Stimulated activated CD4-positive, alpha-beta T cell treated with anti-CD3 and anti-CD28 coated beads, Interleukin-12 subunit alpha, Interleukin-12 subunit beta, amount 100 ng/mL, for 24 hours (primary cell): ENCODE results near the gene SETD6.

Experiments used
- DNase-seq, 2 experiments: peaks; one replicate each; pipeline ENCODE4 v3.0.0-alpha.2; 2020; ENCODE audit warnings: low read depth in 2 of 2

Gene SETD6

DNA sequence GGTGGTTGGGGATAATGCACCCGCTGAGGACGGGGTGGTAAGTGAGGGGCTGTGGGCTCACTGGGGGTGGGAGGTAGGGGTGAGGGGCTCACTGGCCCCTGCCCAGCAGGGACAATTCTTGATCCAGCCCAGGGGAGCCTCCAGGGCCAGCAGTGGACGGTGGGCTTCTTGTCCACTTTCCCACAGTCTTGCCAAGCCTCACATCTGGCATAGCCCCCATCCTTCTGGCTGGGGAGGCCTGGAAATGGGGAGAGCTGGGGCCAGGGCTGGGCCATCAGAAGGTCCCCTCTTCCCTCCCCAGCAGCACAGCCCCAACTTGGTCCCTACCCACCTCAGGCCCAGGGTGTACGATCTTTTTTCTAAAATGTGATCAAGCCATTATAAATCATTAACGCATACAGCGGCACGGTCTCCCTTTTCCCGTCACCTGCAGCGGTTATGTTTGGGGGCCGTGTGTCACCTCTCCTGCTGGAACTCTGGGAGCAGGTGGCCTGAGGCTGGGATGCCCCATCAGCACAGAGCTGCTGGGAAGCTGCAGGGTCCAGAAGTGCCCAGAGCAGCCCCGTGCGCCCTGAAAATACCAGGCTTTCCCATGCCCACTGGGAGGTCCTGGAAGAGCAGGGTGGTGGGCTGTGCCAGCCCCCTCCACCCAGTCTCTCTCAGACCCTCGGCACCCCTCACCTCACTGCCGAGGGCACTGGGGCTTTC, 7.2 kb upstream of the SETD6 start:
- DNase-seq = no peak

DNA sequence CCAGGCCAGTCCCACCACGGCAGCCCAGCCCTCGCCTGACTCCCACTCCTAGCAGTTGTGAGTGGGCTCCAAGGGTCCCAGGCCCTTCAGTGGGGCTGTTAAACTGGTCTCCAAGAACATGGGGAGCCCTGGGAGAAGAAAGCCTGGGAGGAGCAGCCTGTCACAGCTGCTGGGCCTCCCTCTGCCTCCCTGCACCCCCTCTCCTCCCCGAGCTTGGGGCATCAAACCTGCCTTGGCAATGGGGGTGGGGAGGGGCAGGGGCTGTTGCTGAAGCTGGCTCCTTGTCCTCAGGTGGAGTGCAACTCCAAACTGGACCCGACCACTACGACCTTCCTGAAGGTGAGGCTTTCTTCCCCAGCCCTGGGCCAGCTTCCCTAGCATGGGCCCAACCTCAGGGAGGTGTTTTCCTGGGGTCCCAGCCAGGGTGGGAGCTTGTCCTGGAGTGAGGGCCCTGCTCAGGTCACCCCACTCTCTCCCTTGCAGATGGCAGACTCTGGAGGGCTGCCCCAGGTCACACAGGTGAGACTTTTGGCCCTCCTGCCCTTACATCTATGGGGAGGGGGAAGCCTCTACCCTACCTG, 6.6 kb upstream of the SETD6 start:
- no peak for DNase-seq

DNA sequence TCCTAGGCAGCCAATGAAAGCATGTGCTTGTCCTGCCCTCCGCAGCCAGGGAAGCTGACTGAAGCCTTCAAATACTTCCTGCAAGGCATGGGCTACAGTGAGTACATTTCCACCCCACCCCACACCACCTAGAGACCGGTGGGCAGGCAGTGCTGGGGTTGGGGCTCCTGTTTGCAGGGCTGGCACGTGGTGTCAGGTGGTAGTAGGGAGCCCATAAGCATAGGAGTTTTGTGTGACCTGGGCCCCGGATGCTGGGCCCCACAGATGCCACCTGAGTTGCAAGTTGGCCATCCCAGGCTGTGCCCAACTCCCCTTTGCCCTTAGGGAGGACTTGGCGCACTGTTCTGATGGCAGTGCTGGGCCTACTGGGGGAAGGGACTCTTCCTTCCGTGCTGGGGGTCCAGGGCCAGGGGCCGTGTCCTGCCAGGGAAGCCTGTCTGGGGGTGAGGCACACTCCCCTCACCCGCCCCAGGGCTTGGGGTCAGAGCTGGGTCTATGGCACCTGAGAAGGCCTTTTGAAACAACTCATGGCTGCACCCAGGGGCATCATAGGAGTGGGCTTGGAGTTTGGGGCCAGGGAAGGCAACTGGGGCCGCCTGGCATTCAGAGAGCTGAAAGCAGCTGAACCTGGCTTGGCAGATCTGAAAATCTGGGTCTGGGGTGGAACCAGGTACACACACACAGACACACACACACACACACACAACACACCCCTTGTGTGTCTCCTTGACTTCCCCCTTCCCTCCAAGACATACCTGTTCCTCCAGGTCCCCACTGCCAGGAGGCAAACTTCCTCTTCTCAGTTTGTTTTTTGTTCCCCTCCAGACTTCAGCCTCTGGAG, 5.8 kb upstream of the SETD6 start:
- DNase-seq = no peak

DNA sequence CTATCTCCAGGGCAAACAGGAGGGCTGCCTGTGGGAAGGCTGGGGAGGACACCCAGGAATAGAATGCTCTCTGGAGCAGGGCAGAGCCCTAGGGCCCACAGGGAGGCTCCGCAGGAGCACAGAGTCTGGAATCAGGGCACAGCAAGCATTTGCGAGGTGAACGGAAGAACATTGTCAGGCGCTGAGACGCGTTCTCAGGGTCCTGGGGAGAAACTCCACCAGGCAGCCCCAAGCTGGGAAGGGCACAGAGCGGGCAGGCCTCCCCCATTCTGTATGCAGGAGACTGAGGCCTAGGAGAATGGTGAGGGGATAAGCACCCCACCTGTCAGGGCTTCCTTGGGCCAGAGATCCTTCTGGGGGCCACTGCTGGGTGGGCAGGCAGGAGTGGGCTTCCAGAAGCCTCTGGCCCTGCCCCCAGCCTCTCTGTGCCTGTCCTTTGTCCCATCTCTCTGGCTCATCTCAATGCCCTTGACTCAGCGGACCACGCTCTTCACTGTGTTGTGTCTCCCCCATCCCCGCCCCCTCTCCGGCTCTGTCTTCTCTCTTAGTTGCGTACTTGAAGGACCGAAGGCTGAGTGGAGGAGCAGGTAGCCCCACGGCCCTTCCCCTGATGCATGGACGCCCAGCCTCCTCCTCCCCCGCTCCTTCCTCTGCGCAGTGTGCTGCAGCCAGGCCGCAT, 5.1 kb upstream of the SETD6 start:
- DNase-seq = no peak

DNA sequence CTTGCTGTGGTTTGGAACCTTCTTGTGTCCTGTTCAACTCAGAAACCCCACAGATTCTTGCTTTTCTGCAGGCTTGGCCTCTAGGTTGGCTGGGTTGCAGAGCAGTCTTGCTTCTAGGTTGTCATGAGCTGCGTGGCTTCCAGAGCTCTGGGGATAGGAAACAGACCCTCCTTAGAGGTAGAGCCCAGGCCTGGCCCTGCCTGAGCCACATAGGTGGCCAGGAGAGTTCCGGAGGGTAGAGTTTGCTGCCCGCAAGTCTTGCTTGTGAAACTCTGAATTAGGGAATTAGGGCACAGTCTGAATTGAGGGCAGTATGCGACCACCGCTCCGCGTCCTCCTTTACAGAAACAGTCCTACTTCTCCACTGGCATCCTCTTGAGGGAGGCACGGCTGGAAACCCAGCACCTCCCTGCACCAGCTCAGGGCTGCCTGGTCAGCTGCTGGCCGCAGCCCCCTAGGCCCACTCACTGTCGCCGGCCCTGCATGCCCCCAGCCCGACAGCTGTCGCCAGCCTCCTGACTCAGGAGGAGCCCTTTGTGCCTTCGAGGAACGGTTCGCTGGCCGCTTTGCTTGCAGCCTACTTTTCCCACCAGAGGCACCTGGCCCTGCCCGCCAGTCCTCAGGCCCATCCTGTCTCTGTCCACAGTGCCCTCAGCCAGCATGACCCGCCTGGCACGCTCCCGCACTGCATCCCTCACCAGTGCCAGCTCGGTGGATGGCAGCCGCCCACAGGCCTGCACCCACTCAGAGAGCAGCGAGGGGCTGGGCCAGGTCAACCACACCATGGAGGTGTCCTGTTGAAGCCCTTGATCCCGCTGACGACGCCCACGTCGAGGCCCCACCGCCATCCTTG, 4.3 kb upstream of the SETD6 start:
- no peak for DNase-seq

DNA sequence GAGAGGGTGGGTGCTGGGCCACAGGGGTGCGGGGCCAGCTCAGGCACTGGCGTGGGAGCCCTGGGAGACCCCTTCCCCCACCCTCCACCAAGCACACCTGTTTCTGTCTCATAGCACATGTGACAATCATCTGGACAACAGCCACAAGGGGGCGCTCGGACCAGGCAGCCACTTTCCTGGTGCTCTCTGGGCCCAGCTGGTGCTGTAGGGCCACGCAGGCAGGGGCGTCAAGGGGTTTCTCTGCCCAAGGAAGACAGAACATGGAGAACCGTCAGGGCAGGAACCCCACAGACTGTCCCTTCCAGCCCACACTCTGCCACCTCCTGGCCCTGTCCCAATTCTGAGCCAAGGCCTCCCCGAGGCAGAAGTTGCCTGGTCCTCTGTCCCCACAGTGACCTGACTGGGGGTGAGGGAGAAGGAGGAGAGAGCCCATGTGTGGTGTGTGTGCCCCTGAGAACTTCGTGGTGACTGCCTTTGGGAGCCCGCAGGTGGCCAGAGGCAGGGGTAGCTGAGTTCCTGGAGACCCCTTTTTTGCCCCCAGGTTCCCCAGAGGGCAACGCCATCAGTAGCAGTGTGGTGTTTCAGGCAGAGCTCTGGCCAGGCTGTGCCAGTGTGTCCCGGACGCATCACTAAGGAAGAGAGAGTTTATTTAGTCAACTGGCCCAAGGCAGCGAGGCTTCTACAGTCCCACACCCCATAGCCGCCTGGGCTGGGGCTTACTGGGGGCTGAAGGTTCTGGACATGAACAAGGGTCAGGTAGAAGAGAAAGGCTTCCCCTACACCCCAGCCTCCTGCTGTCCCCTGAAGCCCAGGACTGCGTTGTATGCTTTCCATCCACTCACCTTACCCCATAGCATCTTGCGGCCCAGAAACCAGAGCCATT, 3.1 kb upstream of the SETD6 start:
- peak; percentile 73 to 89 for DNase-seq

- no peak for DNase-seq
Measured at GRCh38 chr16:58513874-58514273, 1.4 kb upstream of the SETD6 start.

DNA sequence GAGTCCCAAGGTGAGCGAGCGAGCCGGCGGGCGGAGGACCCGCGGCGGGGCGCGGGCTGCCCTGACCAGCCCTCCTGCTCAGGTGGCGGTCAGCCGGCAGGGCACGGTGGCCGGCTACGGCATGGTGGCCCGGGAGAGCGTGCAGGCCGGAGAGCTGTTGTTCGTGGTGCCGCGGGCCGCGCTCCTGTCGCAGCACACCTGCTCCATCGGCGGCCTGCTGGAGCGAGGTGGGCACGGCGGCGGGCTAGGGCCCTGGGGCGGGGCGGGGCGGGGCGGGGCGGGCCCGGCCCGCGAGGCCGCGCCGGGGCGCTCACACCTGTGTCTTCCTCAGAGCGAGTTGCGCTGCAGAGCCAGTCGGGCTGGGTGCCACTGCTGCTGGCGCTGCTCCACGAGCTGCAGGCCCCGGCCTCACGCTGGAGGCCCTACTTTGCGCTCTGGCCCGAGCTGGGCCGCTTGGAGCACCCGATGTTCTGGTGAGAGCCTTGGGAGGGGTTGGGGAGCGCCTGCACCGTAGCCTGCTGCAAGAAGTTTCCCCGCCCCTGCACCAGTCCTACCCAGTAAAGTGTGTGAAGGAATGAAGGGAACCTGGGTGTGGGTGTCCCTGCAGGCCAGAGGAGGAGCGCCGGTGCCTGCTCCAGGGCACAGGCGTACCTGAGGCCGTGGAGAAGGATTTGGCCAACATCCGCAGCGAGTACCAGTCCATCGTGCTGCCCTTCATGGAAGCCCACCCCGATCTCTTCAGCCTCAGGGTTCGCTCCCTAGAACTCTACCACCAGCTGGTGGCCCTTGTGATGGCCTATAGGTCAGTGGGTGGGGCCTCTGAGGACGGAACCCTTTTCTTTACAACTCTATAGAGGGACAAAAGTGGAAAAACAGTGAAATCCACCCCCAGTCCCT, 802 bp downstream of the SETD6 start:
- DNase-seq = no peak

DNA sequence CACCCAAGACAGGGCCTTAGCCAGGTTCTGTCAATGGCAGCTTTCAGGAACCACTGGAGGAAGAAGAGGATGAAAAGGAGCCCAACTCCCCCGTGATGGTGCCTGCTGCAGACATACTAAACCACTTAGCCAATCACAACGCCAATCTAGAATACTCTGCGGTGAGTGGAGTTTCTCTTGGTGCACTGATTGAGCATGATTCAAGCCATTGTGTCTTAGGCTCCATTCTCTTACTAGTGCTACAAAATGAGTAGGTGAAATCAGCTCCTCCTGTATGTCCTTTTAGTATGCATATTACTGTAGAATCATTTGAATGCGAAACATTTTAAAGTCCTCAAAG, 1.4 kb downstream of the SETD6 start:
- DNase-seq = no peak

GRCh38 chr16:58518083-58518979, 3.0 kb downstream of the SETD6 start:
- no peak for DNase-seq

GRCh38 chr16:58518980-58519368, 3.7 kb downstream of the SETD6 start:
- DNase-seq = no peak

GRCh38 chr16:58519707-58520106, 4.4 kb downstream of the SETD6 start:
- no peak for DNase-seq

DNA sequence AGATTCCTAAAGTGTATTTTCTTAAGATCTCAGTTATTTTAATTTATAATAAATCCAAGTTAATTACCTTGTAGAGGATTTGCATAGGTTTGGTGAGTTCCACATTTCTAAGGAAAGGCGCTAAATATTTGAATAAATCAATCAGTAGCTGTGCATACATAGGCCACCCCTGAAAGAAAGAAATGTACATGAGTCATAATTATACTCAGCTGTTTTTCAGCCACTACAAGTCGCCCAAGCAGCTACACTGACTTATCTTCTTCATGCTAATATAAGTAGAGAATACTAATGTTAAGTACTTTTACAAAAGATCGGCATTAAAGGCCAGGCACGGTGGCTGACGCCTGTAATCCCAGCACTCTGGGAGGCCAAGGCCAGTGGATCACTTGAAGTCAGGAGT, 14.9 kb downstream of the SETD6 start:
- no peak for DNase-seq

DNA sequence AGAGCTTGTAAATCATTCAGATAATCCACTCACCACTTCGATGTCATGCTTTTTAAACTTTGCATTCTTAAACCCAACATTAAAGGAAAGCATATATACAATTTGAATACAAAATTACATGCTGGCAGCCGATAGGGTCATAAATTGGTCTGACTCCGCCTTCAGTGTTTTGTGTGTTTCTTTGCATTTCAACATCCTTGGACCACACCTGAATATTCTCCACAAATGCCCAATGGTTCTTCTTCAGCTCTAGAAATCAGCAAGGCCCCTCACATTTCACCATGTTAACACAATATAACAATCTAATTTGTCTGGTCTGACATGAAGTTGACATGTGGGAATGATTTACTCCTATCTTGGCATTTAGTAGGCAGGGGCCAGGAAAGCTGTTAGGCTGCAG, 17.1 kb downstream of the SETD6 start:
- no peak for DNase-seq

GRCh38 chr16:58533751-58534470, 18.6 kb downstream of the SETD6 start:
- no peak for DNase-seq

GRCh38 chr16:58535100-58535499, 19.8 kb downstream of the SETD6 start:
- DNase-seq = no peak

GRCh38 chr16:58536278-58536677, 21.0 kb downstream of the SETD6 start:
- no peak for DNase-seq
